ENCODE measurements around the gene ADAT1. TPM values are rescaled to one million over a fixed set of nuclear protein-coding genes. Genes with fewer than 3 reads are reported as not detected.

The ADAT1 gene
- total RNA-seq = 10 to 100 TPM; 20.4 to 23.7 TPM

GRCh38 chr16:75622761-75623605, at the start of gene ADAT1:
Gene ADAT1, minus strand, starts transcription at chr16:75623281. Its CDS starts 2,482 bp downstream, at chr16:75620799.
- DNase-seq (ENCODE audit: low spot score) = peak; percentile 99
- no peak for TF ChIP-seq CTCF (IDR thresholded peaks at IDR 0.05)

GRCh38 chr16:75667503-75667902, 44.4 kb upstream of the ADAT1 start:
- H3K4me3 ChIP-seq = no peak overlapping the region
- TF ChIP-seq CTCF (IDR thresholded peaks at IDR 0.05) = no peak
- H3K27ac ChIP-seq = no peak overlapping the region
- H3K27me3 ChIP-seq = no peaks in the 10 kb centered on the region
- no peaks in the 10 kb centered on the region for H3K36me3 ChIP-seq
- H3K9me3 ChIP-seq = no peaks in the 10 kb centered on the region
- H3K4me1 ChIP-seq = no peaks in the 10 kb centered on the region
- DNase-seq (ENCODE audit: low spot score) = no peak

More at GRCh38 chr16:75622761-75623605, at the start of gene ADAT1:
- H3K27ac ChIP-seq = peak within 1 kb of the TSS; percentile 95 to 97
- peaks cover 25% of the 10 kb centered on the region for H3K36me3 ChIP-seq
- H3K27me3 ChIP-seq = no peaks in the 10 kb centered on the region
- H3K4me3 ChIP-seq = peak within 1 kb of the TSS; percentile 74 to 85
- H3K4me1 ChIP-seq = peaks cover 0 to 26% of the 10 kb centered on the region in 2 donors
- H3K9me3 ChIP-seq = no peaks in the 10 kb centered on the region

GRCh38 chr16:75660726-75661302, 37.7 kb upstream of the ADAT1 start:
- peaks cover 34% of the 10 kb centered on the region for H3K36me3 ChIP-seq
- H3K9me3 ChIP-seq = no peaks in the 10 kb centered on the region
- H3K4me1 ChIP-seq = no peaks in the 10 kb centered on the region
- no peak for DNase-seq (ENCODE audit: low spot score)
- H3K27ac ChIP-seq = no peak overlapping the region
- H3K4me3 ChIP-seq = no peak overlapping the region
- no peaks in the 10 kb centered on the region for H3K27me3 ChIP-seq
- TF ChIP-seq CTCF (IDR thresholded peaks at IDR 0.05) = no peak

GRCh38 chr16:75660321-75660720, 37.2 kb upstream of the ADAT1 start:
- TF ChIP-seq CTCF (IDR thresholded peaks at IDR 0.05) = no peak
- no peaks in the 10 kb centered on the region for H3K27me3 ChIP-seq
- no peaks in the 10 kb centered on the region for H3K4me1 ChIP-seq
- H3K4me3 ChIP-seq = no peak overlapping the region
- DNase-seq (ENCODE audit: low spot score) = no peak
- H3K9me3 ChIP-seq = no peaks in the 10 kb centered on the region
- no peak overlapping the region for H3K27ac ChIP-seq
- H3K36me3 ChIP-seq = peaks cover 39% of the 10 kb centered on the region

GRCh38 chr16:75658175-75658574, 35.1 kb upstream of the ADAT1 start:
- no peaks in the 10 kb centered on the region for H3K27me3 ChIP-seq
- H3K4me3 ChIP-seq = no peak overlapping the region
- H3K27ac ChIP-seq = no peak overlapping the region
- H3K36me3 ChIP-seq = peaks cover 52% of the 10 kb centered on the region
- TF ChIP-seq CTCF (IDR thresholded peaks at IDR 0.05) = no peak
- peaks cover 0 to 6% of the 10 kb centered on the region in 2 donors for H3K4me1 ChIP-seq
- no peaks in the 10 kb centered on the region for H3K9me3 ChIP-seq
- no peak for DNase-seq (ENCODE audit: low spot score)

All from right atrium auricular region (tissue), 2 donors.